ENCODE data around the gene LEMD2. TPM values are rescaled to one million over a fixed set of nuclear protein-coding genes. Genes with fewer than 3 reads are reported as not detected.

LEMD2 gene
- total RNA-seq, 1 experiment from 2014 or later, result 43.9 TPM

GRCh38 chr6:33768644-33769120 lies 20.2 kb downstream of the LEMD2 start:
- no peaks in the 10 kb centered on the region for H3K9me3 ChIP-seq (ENCODE audit: control insufficient read depth in 1 of 2, insufficient read depth in 1 of 2, low read depth in 1 of 2, low read length in 2 of 2)
- ChIA-PET CTCF (interaction anchor here (0.6 to 3.8 kb wide), 5 partner anchors 9 to 390 kb away, joined by 3 to 67 read pairs (median 4); no protein-coding TSS in a partner anchor), RAD21 (ENCODE audit: low non-redundant PET in 1 of 2, low total read pairs in 2 of 2, uncharacterized antibody in 2 of 2, unreplicated experiment in 2 of 2) (interaction anchor here in 1 of 2 experiments (1.0 kb wide), 1 partner anchor 259 kb away, joined by 3 read pairs; no protein-coding TSS in a partner anchor), POLR2A (no interaction called here)
- H3K9me2 ChIP-seq (ENCODE audit: insufficient read depth), result no peaks in the 10 kb centered on the region
- no peak overlapping the region for H3K4me3 ChIP-seq (replicated peaks in 1 of 2; ENCODE audit: low read depth in 1 of 2, low read length in 2 of 2)
- DNase-seq (ENCODE audit: low read depth, low spot score), result peak; percentile 48
- H3K4me2 ChIP-seq (ENCODE audit: low read length), result peak overlapping the region; percentile 31
- TF ChIP-seq CTCF (IDR thresholded peaks at IDR 0.05 in 2 of 3, conservative IDR thresholded peaks at IDR 0.05 in 1 of 3; ENCODE audit: borderline replicate concordance in 1 of 3, insufficient read depth in 1 of 3, low read depth in 2 of 3, low read length in 2 of 3) (peak; percentile 78 to 94 (median 89)), EGR1 (IDR thresholded peaks at IDR 0.05; ENCODE audit: low read depth) (no peak), CEBPB (IDR thresholded peaks at IDR 0.05; ENCODE audit: low read depth) (no peak), JUND (IDR thresholded peaks at IDR 0.05) (no peak), EZH2 (IDR thresholded peaks at IDR 0.05) (no peak), RAD21 (IDR thresholded peaks at IDR 0.05; ENCODE audit: low read depth) (peak; percentile 78)
- H4K20me1 ChIP-seq (ENCODE audit: insufficient read depth), result no peaks in the 10 kb centered on the region
- peak; percentile 87 for ATAC-seq
- no peaks in the 10 kb centered on the region for H3K79me2 ChIP-seq (ENCODE audit: insufficient read depth, low read length)
- H3K9ac ChIP-seq (ENCODE audit: low read length), result no peak overlapping the region; the same call in 1 of the 2 replicates
- H3K27ac ChIP-seq (ENCODE audit: low read depth, low read length), result no peak overlapping the region; the same call in 1 of the 2 replicates
- H3K36me3 ChIP-seq (ENCODE audit: control insufficient read depth in 1 of 2, insufficient read depth in 2 of 2, low read length in 2 of 2), result no peaks in the 10 kb centered on the region; a peak in 1 of 4 replicates
- BruUV-seq (replicated peaks), result no TSS peak
- H3K27me3 ChIP-seq (ENCODE audit: insufficient read depth, low read length), result no peaks in the 10 kb centered on the region
- peaks cover 12 to 27% of the 10 kb centered on the region in 2 experiments for H3K4me1 ChIP-seq (ENCODE audit: control insufficient read depth in 1 of 2, insufficient read depth in 2 of 2, low read length in 2 of 2)
- intact Hi-C loops (cut with micrococcal nuclease), result loop anchor here (1.0 kb wide), 1 partner anchor 259 kb away; no protein-coding TSS in a partner anchor
- H2AFZ ChIP-seq (ENCODE audit: low read depth, low read length, poor library complexity, severe bottlenecking), result peak overlapping the region; percentile 53
